HG03565 (cell line): ENCODE results near the gene AREL1.

Experiments
- ATAC-seq: cut with Tn5 transposase; IDR thresholded peaks from one replicate; pipeline ENCODE4 v1.9.1; 2021; ENCODE audit warnings: mild to moderate bottlenecking, moderate library complexity; ENCODE audit not compliant: unreplicated experiment

The AREL1 gene

GRCh38 chr14:74638966-74639365, 73.9 kb downstream of the AREL1 start:
- no peak for ATAC-seq

GRCh38 chr14:74638066-74638465, 74.8 kb downstream of the AREL1 start:
- ATAC-seq: no peak

GRCh38 chr14:74637178-74637550, 75.7 kb downstream of the AREL1 start:
- no peak for ATAC-seq

- ATAC-seq: no peak
Observed at GRCh38 chr14:74636424-74637177, 76.3 kb downstream of the AREL1 start.

GRCh38 chr14:74635847-74636246, 77.0 kb downstream of the AREL1 start:
- no peak for ATAC-seq

- ATAC-seq: no peak
Observed at GRCh38 chr14:74634964-74635363, 77.9 kb downstream of the AREL1 start.

GRCh38 chr14:74634481-74634880, 78.4 kb downstream of the AREL1 start:
- no peak for ATAC-seq

- no peak for ATAC-seq
Observed at GRCh38 chr14:74630881-74631690, 81.8 kb downstream of the AREL1 start.

- ATAC-seq: no peak
Observed at GRCh38 chr14:74628418-74628817, 84.5 kb downstream of the AREL1 start.

GRCh38 chr14:74627076-74627475, 85.8 kb downstream of the AREL1 start:
- ATAC-seq: no peak

GRCh38 chr14:74622257-74622656, 90.6 kb downstream of the AREL1 start:
- no peak for ATAC-seq

GRCh38 chr14:74621556-74621955, 91.3 kb downstream of the AREL1 start:
- no peak for ATAC-seq

GRCh38 chr14:74620923-74621322, 92.0 kb downstream of the AREL1 start:
- ATAC-seq: no peak

GRCh38 chr14:74620497-74620921, 92.4 kb downstream of the AREL1 start:
- ATAC-seq: no peak

GRCh38 chr14:74619672-74620131, 93.2 kb downstream of the AREL1 start:
- ATAC-seq: no peak

- no peak for ATAC-seq
Observed at GRCh38 chr14:74618078-74618952, 94.6 kb downstream of the AREL1 start.

- ATAC-seq: no peak
Observed at GRCh38 chr14:74616996-74617700, 95.7 kb downstream of the AREL1 start.

GRCh38 chr14:74616507-74616906, 96.4 kb downstream of the AREL1 start:
- ATAC-seq: no peak

- no peak for ATAC-seq
Observed at GRCh38 chr14:74615735-74616134, 97.1 kb downstream of the AREL1 start.
